Neural progenitor cell (in vitro differentiated cells): Measurements from ENCODE around the gene RIOK2.

Source experiments
- EZH2 ChIP-seq: fragments of 200-600 bp; sonication (generic); IDR thresholded peaks from 2 replicates; pipeline ENCODE4 v1.6.1; 2017; ENCODE audit warnings: antibody characterized with exemption, mild to moderate bottlenecking, moderate library complexity
- TF ChIP-seq, protein P1 (sequence below): fragments of 200-600 bp; sonication (generic); IDR thresholded peaks from 2 replicates; pipeline ENCODE4 v1.5.1; 2017; ENCODE audit warnings: antibody characterized with exemption, mild to moderate bottlenecking

GRCh38 chr5:97167435-97167834 is 15.6 kb downstream of the RIOK2 start:
- TF ChIP-seq, protein P1, sequence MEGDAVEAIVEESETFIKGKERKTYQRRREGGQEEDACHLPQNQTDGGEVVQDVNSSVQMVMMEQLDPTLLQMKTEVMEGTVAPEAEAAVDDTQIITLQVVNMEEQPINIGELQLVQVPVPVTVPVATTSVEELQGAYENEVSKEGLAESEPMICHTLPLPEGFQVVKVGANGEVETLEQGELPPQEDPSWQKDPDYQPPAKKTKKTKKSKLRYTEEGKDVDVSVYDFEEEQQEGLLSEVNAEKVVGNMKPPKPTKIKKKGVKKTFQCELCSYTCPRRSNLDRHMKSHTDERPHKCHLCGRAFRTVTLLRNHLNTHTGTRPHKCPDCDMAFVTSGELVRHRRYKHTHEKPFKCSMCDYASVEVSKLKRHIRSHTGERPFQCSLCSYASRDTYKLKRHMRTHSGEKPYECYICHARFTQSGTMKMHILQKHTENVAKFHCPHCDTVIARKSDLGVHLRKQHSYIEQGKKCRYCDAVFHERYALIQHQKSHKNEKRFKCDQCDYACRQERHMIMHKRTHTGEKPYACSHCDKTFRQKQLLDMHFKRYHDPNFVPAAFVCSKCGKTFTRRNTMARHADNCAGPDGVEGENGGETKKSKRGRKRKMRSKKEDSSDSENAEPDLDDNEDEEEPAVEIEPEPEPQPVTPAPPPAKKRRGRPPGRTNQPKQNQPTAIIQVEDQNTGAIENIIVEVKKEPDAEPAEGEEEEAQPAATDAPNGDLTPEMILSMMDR = no peak
- no peak for TF ChIP-seq EZH2
